Vagina (tissue), 2 donors: ENCODE results near the gene SLC35B2.

Experiments
- CTCF ChIP-seq, 3 experiments: fragments of 450-650 bp in 2 of 3; fragments of 200-600 bp in 1 of 3; sonication (generic) in 1 of 3; IDR thresholded peaks; one replicate each; pipeline ENCODE4 v1.5.1; 2017 to 2019; ENCODE audit warnings: antibody characterized with exemption in 3 of 3, mild to moderate bottlenecking in 2 of 3, moderate library complexity in 2 of 3
- POLR2AphosphoS5 ChIP-seq, 2 donors: sonication (generic); formaldehyde crosslinking; IDR thresholded peaks; one replicate each; pipeline ENCODE4 v1.9.0; 2017; ENCODE audit warnings: antibody characterized with exemption in 2 of 2, mild to moderate bottlenecking in 2 of 2, low read depth in 1 of 2; ENCODE audit not compliant: insufficient read depth in 1 of 2

- TF ChIP-seq CTCF (IDR thresholded peaks at IDR 0.05) (no peak), POLR2AphosphoS5 (IDR thresholded peaks at IDR 0.05; ENCODE audit: insufficient read depth in 1 of 2, low read depth in 1 of 2) (no peak)
Measured at GRCh38 chr6:44214307-44214706, 43.0 kb downstream of the SLC35B2 start.
